ENCODE results near the gene TIMM8B. TPM values are rescaled to one million over a fixed set of nuclear protein-coding genes. Genes with fewer than 3 reads are reported as not detected.
A peak's percentile ranks its signal among the peaks of the same experiment; 100 is the strongest.

The TIMM8B gene
- total RNA-seq, 2 experiments from 2014 or later = 52.9 to 54.1 TPM

DNA sequence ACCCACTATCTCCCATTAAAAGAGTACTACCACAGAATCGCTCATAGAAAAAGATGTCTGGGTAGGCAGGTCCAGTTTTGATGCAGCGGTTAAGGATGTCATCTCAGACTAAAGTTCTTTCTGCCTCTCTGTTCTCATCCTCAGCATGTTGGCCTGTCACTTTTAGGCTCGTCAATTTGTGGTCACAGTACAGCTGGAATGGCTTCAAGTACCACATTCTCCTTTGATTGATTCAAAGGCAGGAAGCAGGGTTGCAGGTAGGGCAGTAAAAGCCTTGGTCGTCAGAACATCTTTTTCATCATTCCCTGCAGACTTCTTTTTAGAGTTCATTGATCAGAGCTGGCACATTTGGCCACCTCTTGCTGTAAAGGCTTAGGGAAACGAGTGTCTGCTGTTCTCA is 28.8 kb upstream of the TIMM8B start:
- Mint-ChIP-seq H3K4me1 (ENCODE audit: low read depth) (peaks cover 13% of the 10 kb centered on the region), H3K4me3 (no peak overlapping the region), H3K36me3 (ENCODE audit: low read depth) (peaks cover 2% of the 10 kb centered on the region), H3K9me3 (no peaks in the 10 kb centered on the region), H3K27me3 (no peaks in the 10 kb centered on the region), H3K27ac (no peak overlapping the region)
- no peak for DNase-seq
- no peak for ATAC-seq
- POLR2A ChIA-PET = no interaction called here
- TF ChIP-seq, protein P1, sequence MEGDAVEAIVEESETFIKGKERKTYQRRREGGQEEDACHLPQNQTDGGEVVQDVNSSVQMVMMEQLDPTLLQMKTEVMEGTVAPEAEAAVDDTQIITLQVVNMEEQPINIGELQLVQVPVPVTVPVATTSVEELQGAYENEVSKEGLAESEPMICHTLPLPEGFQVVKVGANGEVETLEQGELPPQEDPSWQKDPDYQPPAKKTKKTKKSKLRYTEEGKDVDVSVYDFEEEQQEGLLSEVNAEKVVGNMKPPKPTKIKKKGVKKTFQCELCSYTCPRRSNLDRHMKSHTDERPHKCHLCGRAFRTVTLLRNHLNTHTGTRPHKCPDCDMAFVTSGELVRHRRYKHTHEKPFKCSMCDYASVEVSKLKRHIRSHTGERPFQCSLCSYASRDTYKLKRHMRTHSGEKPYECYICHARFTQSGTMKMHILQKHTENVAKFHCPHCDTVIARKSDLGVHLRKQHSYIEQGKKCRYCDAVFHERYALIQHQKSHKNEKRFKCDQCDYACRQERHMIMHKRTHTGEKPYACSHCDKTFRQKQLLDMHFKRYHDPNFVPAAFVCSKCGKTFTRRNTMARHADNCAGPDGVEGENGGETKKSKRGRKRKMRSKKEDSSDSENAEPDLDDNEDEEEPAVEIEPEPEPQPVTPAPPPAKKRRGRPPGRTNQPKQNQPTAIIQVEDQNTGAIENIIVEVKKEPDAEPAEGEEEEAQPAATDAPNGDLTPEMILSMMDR (IDR thresholded peaks at IDR 0.05) = no peak
- CTCF ChIA-PET = interaction anchor here (1.0 to 5.4 kb wide), 8 partner anchors 11 to 168 kb away, joined by 3 to 34 read pairs (median 4); partner anchors contain the start of gene BCO2
- intact Hi-C loops (cut with micrococcal nuclease) = loop anchor here (10.0 kb wide), 1 partner anchor 169 kb away; no protein-coding TSS in a partner anchor

DNA sequence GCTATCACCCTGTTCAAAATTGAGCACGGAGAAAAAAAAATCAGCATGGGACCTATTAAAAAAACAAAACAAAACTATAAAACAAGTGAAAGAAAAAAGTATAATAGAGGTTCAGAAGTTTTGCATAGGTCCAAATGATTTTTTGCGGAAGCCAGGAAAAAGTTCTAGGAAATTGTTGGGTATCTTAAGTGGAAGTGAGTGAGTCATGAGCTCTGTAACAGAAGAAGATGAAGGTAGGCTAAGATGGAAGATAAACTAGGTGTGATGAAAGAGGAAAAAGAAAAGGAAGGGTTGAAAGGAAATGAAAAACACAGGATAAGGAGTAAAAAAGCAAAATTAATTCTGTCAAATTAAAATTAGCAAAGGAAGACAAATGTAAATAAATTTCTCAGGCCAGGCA is 27.9 kb upstream of the TIMM8B start:
- DNase-seq (no peak), ATAC-seq (no peak)
- ChIA-PET POLR2A (no interaction called here), CTCF (interaction anchor here (0.8 to 5.4 kb wide), 26 partner anchors 8 to 380 kb away, joined by 3 to 34 read pairs (median 4); partner anchors contain the start of genes BCO2, SDHD and TIMM8B)
- TF ChIP-seq, protein P1 (IDR thresholded peaks at IDR 0.05) = no peak
- intact Hi-C loops (cut with micrococcal nuclease) = loop anchor here (5.0 to 10.0 kb wide), 2 partner anchors 63 to 170 kb away; partner anchors contain the start of gene BCO2
- H3K27ac Mint-ChIP-seq = no peak overlapping the region
- H3K9me3 Mint-ChIP-seq = no peaks in the 10 kb centered on the region
- H3K27me3 Mint-ChIP-seq = no peaks in the 10 kb centered on the region
- H3K4me1 Mint-ChIP-seq (ENCODE audit: low read depth) = peaks cover 11% of the 10 kb centered on the region
- peaks cover 2% of the 10 kb centered on the region for H3K36me3 Mint-ChIP-seq (ENCODE audit: low read depth)
- no peak overlapping the region for H3K4me3 Mint-ChIP-seq

DNA sequence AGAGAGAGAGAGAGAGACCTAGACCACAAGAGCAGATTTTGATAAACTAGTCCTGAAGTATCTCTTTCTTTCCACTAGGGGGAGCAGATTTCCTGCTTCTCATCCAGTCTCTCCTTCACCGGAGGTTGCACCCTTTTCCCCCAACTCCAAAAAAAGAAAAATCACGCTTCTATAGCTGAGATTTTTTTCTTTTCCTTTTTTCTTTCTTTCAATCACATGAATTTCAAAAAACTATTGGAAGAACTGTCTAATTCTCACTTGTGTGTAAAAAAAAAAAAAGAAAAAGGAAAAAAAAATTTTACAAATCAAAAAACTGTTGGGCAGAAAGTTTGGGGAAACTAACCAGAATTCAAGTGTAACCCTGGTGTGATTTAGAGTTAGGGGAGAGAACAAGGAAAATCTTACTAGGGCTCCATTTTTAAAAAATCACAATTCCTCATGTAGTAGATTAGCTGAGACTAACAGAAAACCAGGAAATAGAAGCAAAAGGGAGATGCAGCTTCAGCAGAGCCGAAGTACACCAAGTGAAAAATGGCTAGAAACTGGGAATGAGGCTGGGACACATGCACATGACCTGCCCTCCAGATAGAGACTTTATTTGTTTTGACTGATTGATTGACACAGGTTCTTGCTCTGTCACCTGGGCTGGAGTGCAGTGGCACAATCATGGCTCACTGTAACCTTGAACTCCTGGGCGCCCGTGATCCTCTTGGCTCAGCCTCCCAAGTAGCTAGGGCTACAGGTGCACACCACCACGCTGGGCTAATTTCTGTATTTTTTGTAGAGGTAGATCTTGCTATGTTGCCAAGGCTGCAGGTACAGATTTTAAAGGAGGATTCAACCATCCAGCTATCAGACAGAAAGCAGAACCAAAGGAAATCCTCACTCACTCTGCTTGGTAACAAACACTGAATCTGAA is 27.2 kb upstream of the TIMM8B start:
- peak; percentile 73 for ATAC-seq
- ChIA-PET CTCF (interaction anchor here (0.7 to 5.4 kb wide), 33 partner anchors 9 to 733 kb away, joined by 3 to 34 read pairs (median 4); partner anchors contain the start of genes BCO2, NKAPD1, PIH1D2 and SDHD), POLR2A (no interaction called here)
- H3K36me3 Mint-ChIP-seq (ENCODE audit: low read depth) = peaks cover 2% of the 10 kb centered on the region
- no peaks in the 10 kb centered on the region for H3K9me3 Mint-ChIP-seq
- H3K27me3 Mint-ChIP-seq = no peaks in the 10 kb centered on the region
- TF ChIP-seq, protein P1 (IDR thresholded peaks at IDR 0.05) = peak; percentile 86
- intact Hi-C loops (cut with micrococcal nuclease) = loop anchor here (5.0 to 10.0 kb wide), 2 partner anchors 64 to 171 kb away; partner anchors contain the start of gene BCO2
- H3K27ac Mint-ChIP-seq = no peak overlapping the region
- peaks cover 11% of the 10 kb centered on the region for H3K4me1 Mint-ChIP-seq (ENCODE audit: low read depth)
- DNase-seq = no peak
- no peak overlapping the region for H3K4me3 Mint-ChIP-seq

DNA sequence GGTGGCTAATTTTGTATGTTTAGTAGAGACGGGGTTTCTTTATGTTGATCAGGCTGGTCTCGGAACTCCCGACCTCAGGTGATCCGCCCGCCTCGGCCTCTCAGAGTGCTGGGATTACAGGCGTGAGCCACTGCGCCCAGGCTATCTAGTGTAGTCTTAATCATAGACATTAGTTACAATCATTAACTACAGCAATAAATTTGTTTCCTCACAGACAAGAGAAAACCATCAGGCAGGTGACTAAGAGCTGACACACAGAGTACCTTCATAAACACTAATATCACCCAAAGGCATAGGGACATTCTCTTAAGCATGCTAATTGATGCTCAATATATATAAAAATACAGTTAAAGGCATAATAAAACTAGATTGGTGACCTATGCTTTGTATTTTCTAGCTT is 19.5 kb upstream of the TIMM8B start:
- intact Hi-C loops (cut with micrococcal nuclease) = no loop called here
- POLR2A ChIA-PET = no interaction called here
- CTCF ChIA-PET = interaction anchor here (1.6 to 5.6 kb wide), 2 partner anchors 10 to 69 kb away, joined by 4 to 34 read pairs; partner anchors contain the start of gene BCO2
- Mint-ChIP-seq H3K27ac (no peak overlapping the region), H3K4me1 (ENCODE audit: low read depth) (peaks cover 4% of the 10 kb centered on the region), H3K9me3 (no peaks in the 10 kb centered on the region), H3K27me3 (no peaks in the 10 kb centered on the region), H3K36me3 (ENCODE audit: low read depth) (no peaks in the 10 kb centered on the region), H3K4me3 (no peak overlapping the region)
- TF ChIP-seq, protein P1 (IDR thresholded peaks at IDR 0.05) = no peak
- ATAC-seq = no peak
- no peak for DNase-seq

DNA sequence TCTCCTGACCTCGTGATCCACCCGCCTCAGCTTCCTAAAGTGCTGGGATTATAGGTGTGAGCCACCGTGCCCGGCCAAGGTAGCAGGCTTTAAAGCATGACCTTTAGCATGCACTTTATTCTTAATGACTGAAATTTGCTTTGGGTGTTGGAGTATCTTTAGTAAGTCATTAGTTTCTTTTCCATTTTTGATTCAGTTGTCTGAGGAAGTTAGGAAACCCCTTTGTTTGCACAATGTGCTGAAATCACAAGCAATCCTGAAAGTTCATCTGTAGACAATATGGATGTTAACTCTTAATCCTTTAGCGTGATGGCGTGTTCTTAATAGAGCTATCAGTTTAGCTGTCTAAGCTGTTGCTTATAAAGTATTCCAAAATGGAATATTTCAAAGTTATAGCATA is 16.9 kb upstream of the TIMM8B start:
- intact Hi-C loops (cut with micrococcal nuclease) = no loop called here
- Mint-ChIP-seq H3K4me3 (no peak overlapping the region), H3K27me3 (no peaks in the 10 kb centered on the region), H3K27ac (no peak overlapping the region), H3K9me3 (no peaks in the 10 kb centered on the region), H3K4me1 (ENCODE audit: low read depth) (no peaks in the 10 kb centered on the region), H3K36me3 (ENCODE audit: low read depth) (peaks cover 2% of the 10 kb centered on the region)
- ATAC-seq (no peak), DNase-seq (no peak)
- POLR2A ChIA-PET = no interaction called here
- CTCF ChIA-PET = interaction anchor here (1.1 to 5.6 kb wide), 2 partner anchors 9 to 12 kb away, joined by 3 to 34 read pairs; no protein-coding TSS in a partner anchor
- TF ChIP-seq, protein P1 (IDR thresholded peaks at IDR 0.05) = no peak

Data from activated CD8-positive, alpha-beta T cell treated with anti-CD3 and anti-CD28 coated beads for 36 hours (primary cell).